Esophagus muscularis mucosa (tissue), 4 donors: ENCODE data around the gene KAZN. TPM values are rescaled to one million over a fixed set of nuclear protein-coding genes. Genes with fewer than 3 reads are reported as not detected.

Source experiments
- DNase-seq: peaks from one replicate; pipeline ENCODE4 v3.0.0-alpha.2; 2017; ENCODE audit errors: extremely low spot score
- H3K27ac ChIP-seq, 4 donors: fragments of 200-600 bp; sonication (generic); replicated peaks in 1 of 4; 1 replicate in 3 of 4; 2 replicates in 1 of 4; pipeline ENCODE4 v1.5.1; 2016 to 2019; ENCODE audit warnings: mild to moderate bottlenecking in 1 of 4
- H3K27me3 ChIP-seq, 4 donors: fragments of 200-600 bp; sonication (generic); one replicate each; pipeline versions ENCODE4 v1.5.1 to v1.6.0; 2016 to 2019
- H3K36me3 ChIP-seq, 4 donors: fragments of 200-600 bp; sonication (generic); one replicate each; pipeline ENCODE4 v1.5.1; 2016 to 2019
- H3K4me1 ChIP-seq, 4 donors: fragments of 200-600 bp; sonication (generic); one replicate each; pipeline ENCODE4 v1.5.1; 2016 to 2019
- H3K4me3 ChIP-seq, 4 donors: fragments of 200-600 bp; sonication (generic); 1 replicate in 2 of 4; 2 replicates in 2 of 4; pipeline ENCODE4 v1.5.1; 2016 to 2019; ENCODE audit warnings: mild to moderate bottlenecking in 4 of 4, moderate library complexity in 1 of 4
- H3K9me3 ChIP-seq, 4 donors: fragments of 200-600 bp; sonication (generic); 1 replicate in 3 of 4; 2 replicates in 1 of 4; pipeline ENCODE4 v1.5.1; 2016 to 2019
- EP300 ChIP-seq: sonication (generic); formaldehyde crosslinking; IDR thresholded peaks from one replicate; pipeline ENCODE4 v1.6.1; 2017; ENCODE audit warnings: antibody characterized with exemption
- POLR2A ChIP-seq: fragments of 450-650 bp; IDR thresholded peaks from one replicate; pipeline ENCODE4 v1.6.1; 2017; ENCODE audit warnings: antibody characterized with exemption, moderate library complexity, mild to moderate bottlenecking, low read depth
- POLR2AphosphoS5 ChIP-seq, 2 donors: sonication (generic); formaldehyde crosslinking; IDR thresholded peaks; one replicate each; pipeline ENCODE4 v1.6.1; 2017; ENCODE audit warnings: antibody characterized with exemption in 2 of 2
- WGBS: methylation state at CpG from one replicate; pipeline ENCODE4 v1.1.5; 2018; 5-methylcytosine and 5-hydroxymethylcytosine counted together
- intact Hi-C: fragments of 100-400 bp; cut with DNase I; formaldehyde crosslinking; loops from one replicate; pipeline ENCODE4 v1.15.1; 2023
- total RNA-seq, 4 donors: library from RNA; depleted of rRNA; stranded (reverse); fragments of >200 nt; gene quantifications; one replicate each; pipeline versions ENCODE4 v1.1.0 to v1.2.1, GENCODE V29; 2016
- TF ChIP-seq, protein P1 (sequence below), 3 experiments: fragments of 200-600 bp in 2 of 3; fragments of 450-650 bp in 1 of 3; sonication (generic) in 2 of 3; IDR thresholded peaks; one replicate each; pipeline ENCODE4 v1.5.1; 2017 to 2019; ENCODE audit warnings: antibody characterized with exemption in 3 of 3, mild to moderate bottlenecking in 2 of 3, moderate library complexity in 1 of 3

The KAZN gene
- total RNA-seq, 4 donors from 2014 or later, result 9.9 to 14.1 (median 11.9) TPM

DNA sequence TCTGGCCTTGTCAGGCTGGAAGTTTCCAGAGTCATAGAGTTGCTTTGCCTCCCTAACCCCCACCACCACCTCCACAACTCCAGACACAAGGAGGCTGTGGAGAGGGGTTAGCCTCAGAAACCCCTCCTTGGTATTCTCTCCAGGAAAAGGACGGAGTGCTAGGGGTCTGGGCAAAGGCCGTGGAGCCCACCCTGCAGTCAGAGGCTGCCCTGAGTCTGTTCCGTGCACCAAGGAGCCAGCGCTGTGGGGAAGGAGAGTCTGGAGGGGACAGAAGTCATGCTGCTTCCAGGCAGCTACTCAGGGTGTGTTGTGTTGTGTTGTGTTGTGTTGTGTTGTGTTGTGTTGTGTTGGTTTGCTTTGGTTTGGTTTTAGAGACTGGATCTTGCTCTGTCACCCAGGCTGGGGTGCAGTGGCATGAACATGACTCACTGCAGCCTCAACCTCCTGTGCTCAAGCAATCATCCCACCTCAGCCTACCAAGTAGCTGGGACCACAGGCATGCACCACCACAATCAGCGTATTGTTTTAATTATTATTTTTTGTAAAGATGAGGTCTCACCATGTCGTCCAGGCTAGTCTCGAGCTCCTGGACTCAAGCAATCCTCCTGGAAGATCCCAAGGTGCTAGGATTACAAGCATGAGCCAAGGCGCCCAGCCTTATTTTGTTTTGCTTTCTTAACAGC, 432.9 kb downstream of the KAZN start:
- Histone ChIP-seq H3K9me3 (no peaks in the 10 kb centered on the region), H3K4me3 (no peak overlapping the region), H3K27ac (no peak overlapping the region), H3K4me1 (peaks cover 0 to 9% (median 5%) of the 10 kb centered on the region in 4 donors), H3K36me3 (peaks cover 0 to 16% (median 6%) of the 10 kb centered on the region in 4 donors), H3K27me3 (no peaks in the 10 kb centered on the region)
- TF ChIP-seq, protein P1, sequence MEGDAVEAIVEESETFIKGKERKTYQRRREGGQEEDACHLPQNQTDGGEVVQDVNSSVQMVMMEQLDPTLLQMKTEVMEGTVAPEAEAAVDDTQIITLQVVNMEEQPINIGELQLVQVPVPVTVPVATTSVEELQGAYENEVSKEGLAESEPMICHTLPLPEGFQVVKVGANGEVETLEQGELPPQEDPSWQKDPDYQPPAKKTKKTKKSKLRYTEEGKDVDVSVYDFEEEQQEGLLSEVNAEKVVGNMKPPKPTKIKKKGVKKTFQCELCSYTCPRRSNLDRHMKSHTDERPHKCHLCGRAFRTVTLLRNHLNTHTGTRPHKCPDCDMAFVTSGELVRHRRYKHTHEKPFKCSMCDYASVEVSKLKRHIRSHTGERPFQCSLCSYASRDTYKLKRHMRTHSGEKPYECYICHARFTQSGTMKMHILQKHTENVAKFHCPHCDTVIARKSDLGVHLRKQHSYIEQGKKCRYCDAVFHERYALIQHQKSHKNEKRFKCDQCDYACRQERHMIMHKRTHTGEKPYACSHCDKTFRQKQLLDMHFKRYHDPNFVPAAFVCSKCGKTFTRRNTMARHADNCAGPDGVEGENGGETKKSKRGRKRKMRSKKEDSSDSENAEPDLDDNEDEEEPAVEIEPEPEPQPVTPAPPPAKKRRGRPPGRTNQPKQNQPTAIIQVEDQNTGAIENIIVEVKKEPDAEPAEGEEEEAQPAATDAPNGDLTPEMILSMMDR (IDR thresholded peaks at IDR 0.05), result no peak
- no peak for TF ChIP-seq POLR2AphosphoS5 (IDR thresholded peaks at IDR 0.05)
- TF ChIP-seq EP300, result no peak
- no peak for TF ChIP-seq POLR2A
- WGBS, result 93% methylated on average over 8 of the region's 8 CpGs
- DNase-seq, result no peak
- intact Hi-C loops, result no loop called here

DNA sequence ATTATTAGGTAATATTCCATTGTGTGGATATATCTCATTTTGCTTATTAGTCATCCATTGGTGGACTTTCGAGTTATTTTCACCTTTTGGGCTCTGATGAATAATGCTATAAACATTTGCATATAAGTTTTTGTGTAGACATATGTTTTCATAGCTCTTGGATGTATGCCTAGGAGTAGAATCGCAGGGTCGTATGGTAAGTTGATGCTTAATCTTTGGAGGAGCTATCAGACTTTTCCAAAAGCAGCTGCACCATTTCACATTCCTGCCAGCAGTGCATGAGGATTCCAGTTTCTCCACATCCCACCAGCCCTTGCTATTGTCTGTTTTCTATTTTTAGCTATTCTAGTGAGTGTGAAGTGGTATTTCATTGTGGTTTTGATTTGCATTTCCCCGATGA, 434.8 kb downstream of the KAZN start:
- Histone ChIP-seq H3K4me1 (peaks cover 0 to 4% (median 0%) of the 10 kb centered on the region in 4 donors), H3K27me3 (no peaks in the 10 kb centered on the region), H3K9me3 (no peaks in the 10 kb centered on the region), H3K36me3 (peaks cover 0 to 19% (median 6%) of the 10 kb centered on the region in 4 donors), H3K4me3 (no peak overlapping the region), H3K27ac (no peak overlapping the region)
- no peak for DNase-seq
- intact Hi-C loops, result no loop called here
- no peak for TF ChIP-seq POLR2A
- no peak for TF ChIP-seq EP300
- TF ChIP-seq, protein P1 (IDR thresholded peaks at IDR 0.05), result no peak
- no peak for TF ChIP-seq POLR2AphosphoS5 (IDR thresholded peaks at IDR 0.05)
- 72% methylated on average over 4 of the region's 4 CpGs for WGBS

DNA sequence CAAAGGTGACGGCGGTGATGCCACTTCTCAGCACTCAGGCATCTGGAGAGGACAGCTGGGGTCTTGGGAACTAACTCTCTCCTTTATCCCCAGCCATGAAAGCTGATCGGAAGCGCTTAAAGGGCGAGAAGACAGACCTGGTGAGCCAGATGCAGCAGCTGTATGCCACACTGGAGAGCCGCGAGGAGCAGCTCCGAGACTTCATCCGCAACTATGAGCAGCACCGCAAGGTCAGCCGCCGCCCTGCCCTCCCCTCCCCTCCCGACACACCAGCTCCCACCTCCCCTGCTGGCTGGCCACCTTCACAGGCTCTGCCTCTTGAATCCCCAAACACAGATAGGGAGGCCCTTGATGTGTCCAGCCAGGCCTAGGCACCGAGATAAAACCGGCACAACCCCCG, 436.2 kb downstream of the KAZN start:
- Histone ChIP-seq H3K36me3 (peaks cover 0 to 19% (median 6%) of the 10 kb centered on the region in 4 donors), H3K27me3 (no peaks in the 10 kb centered on the region), H3K4me1 (peaks cover 0 to 4% (median 0%) of the 10 kb centered on the region in 4 donors), H3K9me3 (no peaks in the 10 kb centered on the region), H3K27ac (no peak overlapping the region), H3K4me3 (no peak overlapping the region)
- intact Hi-C loops, result no loop called here
- DNase-seq, result no peak
- TF ChIP-seq POLR2A, result no peak
- no peak for TF ChIP-seq EP300
- TF ChIP-seq, protein P1 (IDR thresholded peaks at IDR 0.05), result no peak
- TF ChIP-seq POLR2AphosphoS5 (IDR thresholded peaks at IDR 0.05), result no peak
- 92% methylated on average over 9 of the region's 16 CpGs for WGBS

DNA sequence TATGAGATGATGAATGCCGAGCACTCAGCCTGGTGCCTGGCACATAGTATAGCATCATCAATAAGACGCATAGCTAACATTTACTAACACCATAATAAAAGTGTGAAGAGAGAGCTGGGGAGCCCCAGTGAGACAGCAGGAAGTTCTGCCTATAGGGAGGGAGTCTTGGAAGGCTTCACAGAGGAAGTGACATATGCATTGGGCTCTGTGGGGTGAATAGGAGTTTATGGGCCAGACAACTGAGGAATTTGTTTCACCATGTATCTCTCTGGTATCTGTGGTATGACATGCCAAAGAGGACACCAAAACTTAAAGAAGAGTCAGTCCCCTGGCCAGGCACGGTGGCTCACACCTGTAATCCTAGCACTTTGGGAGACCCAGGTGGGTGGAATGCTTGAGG, 436.8 kb downstream of the KAZN start:
- peaks cover 0 to under 1% (median 0%) of the 10 kb centered on the region in 4 donors for H3K4me1 ChIP-seq
- H3K27me3 ChIP-seq, result no peaks in the 10 kb centered on the region
- peaks cover 0 to 19% (median 6%) of the 10 kb centered on the region in 4 donors for H3K36me3 ChIP-seq
- TF ChIP-seq POLR2A (no peak), POLR2AphosphoS5 (IDR thresholded peaks at IDR 0.05) (no peak), EP300 (no peak)
- TF ChIP-seq, protein P1 (IDR thresholded peaks at IDR 0.05), result no peak
- H3K27ac ChIP-seq, result no peak overlapping the region
- no peaks in the 10 kb centered on the region for H3K9me3 ChIP-seq
- intact Hi-C loops, result no loop called here
- DNase-seq, result no peak
- no peak overlapping the region for H3K4me3 ChIP-seq
- WGBS, result 100% methylated on average over 3 of the region's 3 CpGs

DNA sequence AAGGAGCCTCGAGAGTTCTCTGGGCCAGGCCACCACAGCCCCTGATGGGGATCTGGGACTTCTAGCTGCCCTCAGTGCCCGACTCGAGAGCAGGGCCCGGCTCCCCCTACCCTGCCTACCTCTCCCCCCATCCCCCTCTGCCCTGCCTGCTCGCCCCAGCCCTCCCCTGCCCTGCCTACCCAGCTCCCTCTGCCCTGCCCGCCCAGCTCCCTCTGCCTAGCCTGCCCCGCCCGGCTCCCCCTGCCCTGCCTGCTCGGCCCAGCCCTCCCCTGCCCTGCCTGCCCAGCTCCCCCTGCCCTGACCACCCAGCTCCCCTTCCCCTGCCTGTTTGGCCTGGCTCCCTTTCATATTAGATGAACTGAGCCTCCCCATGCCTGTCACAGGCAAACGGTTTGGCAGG, 437.6 kb downstream of the KAZN start:
- TF ChIP-seq, protein P1 (IDR thresholded peaks at IDR 0.05), result no peak
- no peak for TF ChIP-seq EP300
- no peak for TF ChIP-seq POLR2A
- TF ChIP-seq POLR2AphosphoS5 (IDR thresholded peaks at IDR 0.05), result no peak
- Histone ChIP-seq H3K36me3 (peaks cover 0 to 19% (median 6%) of the 10 kb centered on the region in 4 donors), H3K4me3 (no peak overlapping the region), H3K9me3 (no peaks in the 10 kb centered on the region), H3K27ac (no peak overlapping the region), H3K27me3 (no peaks in the 10 kb centered on the region), H3K4me1 (no peaks in the 10 kb centered on the region)
- no peak for DNase-seq
- 90% methylated on average over 5 of the region's 10 CpGs for WGBS
- intact Hi-C loops, result no loop called here
